Activated T-helper 9 cell treated with anti-CD3 and anti-CD28 coated beads, Interleukin-2, amount 50 U/mL, for 16 hours (primary cell): ENCODE measurements around the gene CSNK1G1.
"Not testable (repeated sequence)": the region's sequence is repeated elsewhere in the genome, so short reads cannot be mapped to it uniquely, and the experiment has no call there.

Experiments used
- DNase-seq: peaks from one replicate; pipeline ENCODE4 v3.0.0-alpha.2; 2020; ENCODE audit warnings: low read depth

The CSNK1G1 gene

DNA sequence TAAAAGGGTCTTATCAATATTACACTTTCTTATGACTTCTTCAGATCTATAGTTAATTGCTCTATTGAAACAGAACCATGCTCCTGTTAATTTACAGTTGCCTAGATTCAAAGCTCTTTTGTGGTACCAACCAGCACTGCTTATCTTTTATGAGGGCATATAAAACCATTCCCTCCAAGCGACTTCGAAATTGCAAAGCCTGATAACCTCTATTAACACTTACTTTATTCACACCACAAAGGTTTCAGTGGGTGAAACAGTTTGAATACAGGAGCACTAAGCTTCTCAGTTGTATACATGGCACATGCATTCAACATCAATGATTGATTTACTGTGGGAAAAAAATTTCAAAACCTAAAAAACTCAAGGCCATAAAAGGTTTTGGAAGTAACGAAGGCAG, 118.3 kb downstream of the CSNK1G1 start:
- DNase-seq, result no peak

DNA sequence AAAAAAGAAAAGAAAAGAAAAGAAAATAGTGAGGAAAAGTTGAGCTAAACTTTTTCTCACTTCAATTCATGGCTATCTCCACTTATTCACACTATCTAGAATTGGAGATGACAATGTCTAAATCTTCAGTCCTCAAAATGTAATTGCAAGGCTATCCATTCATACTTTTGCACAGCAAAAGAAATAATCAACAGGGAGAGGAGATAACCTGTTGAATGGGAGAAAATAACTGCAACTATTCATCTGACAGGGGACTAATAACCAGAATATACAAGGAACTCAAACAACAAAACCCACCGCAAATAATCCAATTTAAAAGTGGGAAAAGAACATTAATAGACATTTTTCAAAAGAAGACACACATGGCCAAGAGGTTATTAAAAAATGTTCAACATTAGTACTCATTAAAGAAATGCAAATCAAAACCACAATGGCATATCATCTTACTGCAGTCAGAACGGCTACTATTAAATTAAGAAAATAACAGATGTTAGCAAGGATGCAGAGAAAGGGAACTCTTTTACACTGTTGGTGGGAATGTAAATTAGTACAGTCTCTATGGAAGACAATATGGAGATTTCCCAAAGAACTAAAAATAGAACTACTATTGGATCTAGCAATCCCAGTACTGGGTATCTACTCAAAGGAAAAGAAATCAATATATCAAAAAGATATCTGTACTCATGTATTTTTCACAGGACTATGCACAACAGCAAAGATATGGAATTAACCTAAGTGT, 119.6 kb downstream of the CSNK1G1 start:
- DNase-seq, result no peak

DNA sequence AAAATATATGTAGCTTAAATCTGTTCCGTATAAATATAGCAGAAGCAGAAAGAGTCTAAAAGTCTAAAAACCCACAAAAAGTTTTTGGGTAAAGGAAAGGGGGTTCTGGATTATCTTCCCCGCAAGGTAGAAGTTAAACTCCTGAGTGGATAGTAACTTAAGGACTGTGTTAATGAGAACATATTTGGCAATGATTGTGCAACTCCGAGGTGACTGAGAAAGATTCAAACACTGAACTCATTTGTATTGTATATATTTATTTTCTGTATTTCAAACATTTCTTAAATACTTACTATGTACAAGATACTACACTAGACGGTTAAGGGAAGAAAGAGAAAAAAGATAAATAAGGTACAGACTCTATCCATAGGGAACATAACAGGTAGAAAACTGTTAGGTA, 120.4 kb downstream of the CSNK1G1 start:
- DNase-seq, result no peak

- no peak for DNase-seq
These were observed 122.7 kb downstream of the CSNK1G1 start for GRCh38 chr15:64233299-64233698.

DNA sequence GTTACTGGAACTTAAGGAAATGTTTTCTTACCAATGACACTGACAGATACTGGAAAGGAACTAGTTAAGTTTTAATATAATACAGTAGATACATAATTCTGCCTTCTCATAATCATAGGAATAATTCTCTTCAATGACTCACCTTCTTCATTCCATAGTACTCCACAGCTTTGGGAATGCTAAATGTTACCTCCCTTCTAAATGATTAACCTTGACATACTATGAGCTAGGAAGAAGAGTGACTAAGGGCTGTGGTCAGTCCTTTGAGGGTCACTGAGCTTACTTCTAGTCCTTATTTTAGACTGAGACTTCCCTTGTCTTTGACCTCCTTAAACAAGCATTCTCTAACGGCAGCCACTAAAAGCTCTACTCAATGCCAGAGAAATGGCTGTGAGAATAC, 123.6 kb downstream of the CSNK1G1 start:
- no peak for DNase-seq

GRCh38 chr15:64229129-64229724, 126.7 kb downstream of the CSNK1G1 start:
- no peak for DNase-seq

GRCh38 chr15:64225804-64226203, 130.2 kb downstream of the CSNK1G1 start:
- no peak for DNase-seq

GRCh38 chr15:64224511-64224910, 131.5 kb downstream of the CSNK1G1 start:
- DNase-seq, result no peak

- DNase-seq, result no peak
These were observed 132.1 kb downstream of the CSNK1G1 start for GRCh38 chr15:64223882-64224281.

DNA sequence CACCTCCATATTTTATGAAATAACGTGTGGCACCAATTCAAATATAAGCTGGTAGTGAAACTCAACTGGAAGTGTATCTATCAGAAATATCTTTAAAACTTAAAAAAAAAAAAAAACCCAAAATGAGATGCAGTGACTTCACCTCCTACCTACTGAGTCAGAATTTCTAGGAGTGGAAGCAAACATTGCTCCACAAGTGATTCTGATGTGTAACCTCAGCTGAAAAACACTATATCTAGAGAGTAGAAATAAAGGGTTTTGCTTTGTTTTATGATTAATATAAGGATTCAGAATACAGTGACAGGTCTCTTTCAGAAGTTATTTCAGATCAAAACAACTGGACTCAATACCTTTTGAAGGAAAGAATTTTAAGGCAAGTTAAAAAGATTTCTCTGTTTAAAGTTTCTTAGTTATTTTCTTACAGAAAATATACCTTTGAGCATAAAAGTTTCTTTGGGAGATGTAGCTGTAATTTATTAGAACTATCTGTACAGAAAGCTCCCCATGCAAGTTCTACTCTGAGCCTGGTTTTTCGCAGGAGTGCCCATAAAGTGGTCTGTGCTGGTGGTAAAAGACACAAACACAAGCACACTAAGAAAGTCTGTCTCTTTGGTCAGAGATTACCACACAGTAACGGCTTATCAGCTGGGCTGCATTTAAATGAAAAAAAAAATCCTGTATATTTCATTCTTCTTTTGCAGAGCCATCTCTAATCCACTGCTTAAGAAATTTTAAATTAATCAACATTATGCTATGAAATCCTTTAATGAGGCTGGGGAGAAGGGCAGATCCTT, 133.2 kb downstream of the CSNK1G1 start:
- no peak for DNase-seq

DNA sequence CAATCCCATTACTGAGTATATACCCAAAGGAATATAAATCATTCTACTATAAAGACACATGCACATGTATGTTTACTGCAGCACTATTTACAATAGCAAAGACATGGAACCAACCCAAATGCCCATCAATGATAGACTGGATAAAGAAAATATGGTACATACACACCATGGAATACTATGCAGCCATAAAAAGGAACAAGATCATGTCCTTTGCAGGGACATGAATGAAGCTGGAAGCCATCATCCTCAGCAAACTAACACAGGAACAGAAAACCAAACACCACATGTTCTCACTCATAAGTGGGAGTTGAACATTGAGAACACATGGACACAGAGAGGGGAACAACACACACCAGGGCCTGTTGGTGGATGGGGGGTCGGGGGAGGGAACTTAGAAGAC, 134.1 kb downstream of the CSNK1G1 start:
- not testable (repeated sequence) for DNase-seq

GRCh38 chr15:64217429-64217750, 138.6 kb downstream of the CSNK1G1 start:
- DNase-seq, result not testable (repeated sequence)

- DNase-seq, result no peak
These were observed 139.1 kb downstream of the CSNK1G1 start for GRCh38 chr15:64216730-64217428.

GRCh38 chr15:64216196-64216595, 139.8 kb downstream of the CSNK1G1 start:
- DNase-seq, result no peak

DNA sequence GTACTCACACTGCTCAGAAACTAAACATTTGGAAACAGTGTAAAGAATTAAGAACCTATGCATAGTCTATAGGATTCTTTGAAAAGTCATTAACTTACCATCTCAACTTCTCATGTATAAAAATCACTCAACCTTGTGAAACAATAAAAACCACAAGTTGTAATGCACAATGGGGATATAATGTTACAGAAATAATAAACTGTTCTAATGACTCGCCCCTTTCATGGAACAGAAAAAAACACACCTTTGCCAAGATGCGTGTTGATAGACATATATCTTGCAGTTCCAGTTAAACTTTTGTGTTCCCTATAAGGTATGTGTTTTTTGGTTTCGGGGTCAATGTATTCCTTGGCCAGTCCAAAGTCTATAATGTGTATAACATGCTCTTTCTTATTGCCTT, 142.3 kb downstream of the CSNK1G1 start:
- no peak for DNase-seq

GRCh38 chr15:64211696-64212095, 144.3 kb downstream of the CSNK1G1 start:
- no peak for DNase-seq

DNA sequence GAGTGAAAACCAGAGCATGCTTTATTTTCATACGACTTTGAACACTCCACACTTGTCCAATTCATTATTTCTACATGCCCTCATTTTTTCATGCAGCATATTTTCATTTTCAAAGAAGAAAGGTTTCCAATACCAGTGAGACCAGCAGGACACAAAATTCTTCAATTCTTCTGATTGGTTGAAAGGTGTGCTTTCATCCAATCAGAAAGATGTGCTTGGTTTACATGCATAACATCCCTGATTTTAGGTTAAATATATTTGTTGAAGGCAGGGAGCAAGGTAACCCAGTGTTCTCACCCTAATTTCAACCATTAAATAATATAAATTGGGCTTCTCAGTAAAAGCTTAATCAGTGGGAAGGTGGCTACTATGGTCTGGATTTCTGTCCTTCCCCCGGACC, 145.6 kb downstream of the CSNK1G1 start:
- no peak for DNase-seq

DNA sequence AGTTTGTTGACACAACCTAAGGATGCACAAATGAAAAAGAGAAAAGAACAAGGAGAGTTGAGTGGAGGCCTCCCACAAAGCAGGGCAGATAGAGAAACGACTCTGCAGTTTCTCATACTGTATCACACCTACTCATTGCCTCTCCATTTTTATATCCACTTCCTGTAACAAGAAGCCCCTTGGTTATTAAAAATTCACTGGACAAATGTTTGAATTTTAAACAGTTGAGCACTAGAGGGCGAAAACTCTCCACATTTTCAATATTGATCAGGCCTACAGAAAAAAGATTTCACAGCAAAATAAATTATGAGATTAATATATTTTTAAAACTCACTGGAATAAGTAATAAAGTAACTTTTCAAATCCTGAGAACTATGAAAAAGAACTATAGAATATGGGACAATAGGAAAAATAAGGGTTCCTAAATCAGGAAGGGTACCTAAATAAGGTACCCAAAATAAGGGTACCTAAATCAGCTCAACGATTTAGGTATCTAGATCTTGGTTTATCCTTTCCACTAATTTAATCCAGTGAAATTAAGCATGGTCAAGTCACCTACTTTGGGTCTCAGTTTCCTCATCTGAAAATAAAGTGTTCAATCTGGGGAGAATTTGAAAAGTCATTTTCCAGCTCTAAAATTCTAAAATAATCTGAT, 146.2 kb downstream of the CSNK1G1 start:
- no peak for DNase-seq

DNA sequence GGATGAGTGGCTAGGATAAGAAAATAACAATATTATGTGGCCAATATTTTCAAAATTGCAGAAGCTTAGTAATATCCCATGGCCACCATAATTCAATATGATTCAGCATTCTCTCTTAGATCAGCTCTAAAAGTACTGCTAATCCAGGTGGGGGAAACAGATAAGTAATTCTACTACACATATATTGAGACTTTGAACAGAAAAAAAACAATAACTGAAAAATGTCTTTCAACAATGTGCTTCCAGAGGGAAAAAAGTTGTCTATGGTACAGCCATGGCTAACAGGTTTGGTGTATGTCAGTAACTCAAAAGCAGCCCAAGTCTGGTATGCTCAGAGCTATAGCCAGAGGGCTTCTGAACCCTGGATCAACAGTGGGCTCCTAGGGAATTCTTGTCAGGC, 150.8 kb downstream of the CSNK1G1 start:
- no peak for DNase-seq

- no peak for DNase-seq
These were observed 158.5 kb downstream of the CSNK1G1 start for GRCh38 chr15:64197425-64197824.

DNA sequence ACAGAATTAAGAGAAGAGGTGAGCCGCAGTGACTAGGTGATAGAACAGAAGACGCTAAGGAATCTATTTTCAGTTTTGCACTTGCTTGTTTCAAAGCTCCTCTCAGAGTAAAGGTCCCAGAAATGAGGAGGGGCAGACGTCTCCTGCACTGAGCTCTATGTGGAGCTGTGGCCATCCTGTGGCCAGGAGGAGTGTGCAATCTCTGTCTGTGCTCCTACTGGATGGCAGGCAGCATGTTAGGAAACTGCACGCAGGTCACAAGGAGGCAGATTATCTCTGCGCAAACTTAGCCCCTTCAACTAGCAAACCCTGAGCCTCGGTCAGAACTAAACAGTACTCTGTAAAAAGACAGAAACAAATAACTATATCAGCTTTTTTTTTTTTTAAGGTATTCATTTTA, 162.0 kb downstream of the CSNK1G1 start:
- no peak for DNase-seq
